GM21619 (cell line): Measurements from ENCODE around the gene ARRDC5.
"Not testable (repeated sequence)": the region's sequence is repeated elsewhere in the genome, so short reads cannot be mapped to it uniquely, and the experiment has no call there.

Source experiments
- ATAC-seq: cut with Tn5 transposase; IDR thresholded peaks from one replicate; pipeline ENCODE4 v1.9.1; 2021; ENCODE audit not compliant: unreplicated experiment

The ARRDC5 gene

DNA sequence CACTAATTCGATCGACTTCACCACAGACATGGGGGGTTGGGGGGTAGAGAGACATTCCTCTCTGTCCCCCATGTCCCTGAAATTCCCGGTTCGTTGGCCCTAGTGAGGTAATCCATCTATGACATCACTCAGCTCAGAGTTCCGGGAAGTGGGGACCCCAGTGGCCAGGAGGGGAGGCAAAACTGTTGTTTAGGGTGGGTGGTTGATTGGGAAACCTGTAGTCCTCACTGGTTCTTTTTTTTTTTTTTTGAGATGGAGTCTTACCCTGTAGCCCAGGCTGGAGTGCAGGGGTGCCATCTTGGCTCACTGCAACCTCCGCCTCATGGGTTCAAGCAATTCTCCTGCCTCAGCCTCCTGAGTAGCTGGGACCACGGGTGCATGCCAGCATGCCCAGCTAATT is at the start of gene ARRDC5:
Gene ARRDC5 (minus strand): TSS at position 101 of the 400 bp plus-strand sequence. CDS start 71 bp downstream, at position 30.
- no peak for ATAC-seq

DNA sequence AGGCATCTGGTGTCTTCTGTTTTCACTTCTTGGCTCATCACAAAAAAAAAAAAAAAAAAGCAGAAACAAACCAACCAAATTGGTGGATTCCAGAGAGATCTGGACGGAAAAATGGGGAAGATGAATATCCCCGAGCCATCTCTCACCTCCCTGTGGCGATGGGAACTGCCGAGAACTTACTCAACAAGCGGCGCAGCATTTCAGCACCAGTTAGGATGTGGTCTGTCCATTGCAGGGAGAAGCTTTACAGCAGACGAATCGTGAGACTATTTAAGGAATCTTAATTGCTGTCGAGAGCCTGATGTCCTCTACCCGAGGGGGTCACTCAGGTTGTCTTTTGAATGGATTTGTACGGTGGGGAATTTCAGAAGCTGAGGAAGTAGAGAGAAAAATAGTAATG is 49.0 kb upstream of the ARRDC5 start:
- no peak for ATAC-seq

DNA sequence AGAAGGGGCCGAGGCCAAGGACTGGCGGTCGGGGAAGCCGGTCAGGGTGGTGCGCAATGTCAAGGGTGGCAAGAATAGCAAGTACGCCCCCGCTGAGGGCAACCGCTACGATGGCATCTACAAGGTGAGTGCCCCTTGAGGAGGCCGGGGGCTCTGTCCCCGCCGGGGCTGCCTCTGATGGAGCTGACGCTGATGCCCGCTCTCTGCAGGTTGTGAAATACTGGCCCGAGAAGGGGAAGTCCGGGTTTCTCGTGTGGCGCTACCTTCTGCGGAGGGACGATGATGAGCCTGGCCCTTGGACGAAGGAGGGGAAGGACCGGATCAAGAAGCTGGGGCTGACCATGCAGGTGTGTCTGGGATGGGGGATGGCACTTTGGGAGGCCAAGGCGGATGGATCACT is 48.0 kb upstream of the ARRDC5 start:
- not testable (repeated sequence) for ATAC-seq

DNA sequence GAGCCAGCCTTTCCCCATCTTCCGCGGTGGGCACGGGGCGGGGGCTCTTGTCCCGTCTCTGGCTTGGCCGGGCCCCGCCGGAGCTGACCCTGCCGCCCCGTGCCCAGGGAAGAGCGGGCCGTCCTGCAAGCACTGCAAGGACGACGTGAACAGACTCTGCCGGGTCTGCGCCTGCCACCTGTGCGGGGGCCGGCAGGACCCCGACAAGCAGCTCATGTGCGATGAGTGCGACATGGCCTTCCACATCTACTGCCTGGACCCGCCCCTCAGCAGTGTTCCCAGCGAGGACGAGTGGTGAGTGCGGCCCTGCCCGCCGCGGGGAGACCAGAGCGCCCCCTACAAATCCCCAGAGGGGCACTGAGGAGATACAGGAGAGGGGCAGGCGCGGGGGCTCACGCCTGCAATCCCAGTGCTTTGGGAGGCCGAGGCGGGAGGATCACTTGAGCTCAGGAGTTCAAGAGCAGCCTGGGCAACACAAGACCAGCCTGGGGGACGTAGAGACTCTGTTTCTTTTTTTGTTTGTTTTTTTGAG is 39.0 kb upstream of the ARRDC5 start:
- ATAC-seq, result not testable (repeated sequence)

DNA sequence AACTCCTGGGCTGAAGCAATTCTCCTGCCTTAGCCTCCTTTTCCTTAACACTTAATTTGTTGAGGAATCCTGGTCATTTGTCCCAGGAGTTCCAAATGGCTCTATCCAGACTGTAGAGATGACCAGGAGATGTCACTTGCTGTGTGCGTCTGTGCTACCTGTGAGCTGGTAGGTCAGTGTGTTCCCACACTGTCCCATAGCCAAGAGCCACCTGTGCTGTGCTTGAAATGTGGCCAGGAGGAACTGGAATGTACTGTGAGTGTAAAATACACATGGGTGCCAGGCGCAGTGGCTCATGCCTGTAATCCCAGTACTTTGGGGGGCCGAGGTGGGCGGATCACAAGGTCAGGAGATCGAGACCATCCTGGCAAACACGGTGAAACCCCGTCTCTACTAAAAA is 36.8 kb upstream of the ARRDC5 start:
- no peak for ATAC-seq

DNA sequence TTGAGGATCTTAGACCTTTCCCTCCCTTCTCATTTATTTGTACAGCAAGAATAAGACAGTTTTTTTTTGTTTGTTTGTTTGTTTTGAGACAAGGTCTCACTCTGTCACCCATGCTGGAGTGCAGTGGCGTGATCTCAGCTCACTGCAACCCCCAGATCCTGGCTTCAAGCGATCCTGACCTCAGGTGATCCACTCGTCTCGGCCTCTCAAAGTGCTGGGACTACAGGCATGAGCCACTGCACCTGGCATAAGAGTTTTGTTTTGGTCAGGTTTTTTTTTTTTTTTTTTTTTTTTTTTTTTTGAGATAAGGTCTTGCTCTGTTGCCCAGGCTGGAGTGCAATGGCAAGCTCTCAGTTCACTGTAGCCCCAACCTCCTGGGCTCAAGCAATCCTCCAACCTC is 35.8 kb upstream of the ARRDC5 start:
- not testable (repeated sequence) for ATAC-seq

DNA sequence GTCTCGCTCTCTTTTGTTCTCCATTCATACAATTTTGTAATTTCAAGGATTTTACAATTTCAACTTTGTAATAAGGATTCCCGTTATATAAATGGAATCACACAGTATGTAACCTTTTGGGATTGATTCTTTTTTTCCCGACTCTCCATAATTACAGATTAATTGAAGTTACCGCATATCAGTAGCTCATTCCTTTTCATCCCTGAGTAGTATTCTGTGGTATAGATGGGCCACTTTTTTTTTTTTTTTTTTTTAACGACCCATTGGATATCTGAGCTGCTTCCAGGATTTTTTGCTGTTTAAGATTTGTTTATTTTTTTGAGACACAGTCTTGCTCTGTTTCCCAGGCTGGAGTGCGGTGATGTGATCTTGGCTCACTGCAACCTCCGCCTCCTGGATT is 34.4 kb upstream of the ARRDC5 start:
- ATAC-seq, result no peak

DNA sequence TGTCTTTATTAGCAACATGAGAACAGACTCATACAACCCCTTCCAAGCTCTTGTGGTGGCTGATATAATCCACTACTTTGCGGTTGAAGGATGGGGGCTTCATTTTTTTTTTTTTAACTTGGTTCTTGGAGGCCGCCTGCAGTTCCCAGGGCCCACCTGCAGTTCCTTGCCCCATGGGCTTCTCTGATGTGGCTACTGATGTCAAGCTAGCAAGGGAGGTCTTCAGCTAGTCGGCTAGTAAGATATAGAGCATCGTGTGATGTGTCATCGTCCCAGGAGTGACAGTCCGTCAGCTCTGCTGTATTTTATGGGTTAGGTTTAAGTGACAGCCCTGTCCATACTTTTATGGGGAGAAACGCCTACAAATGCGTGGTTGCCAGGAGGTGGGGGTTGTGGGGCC is 32.7 kb upstream of the ARRDC5 start:
- no peak for ATAC-seq

DNA sequence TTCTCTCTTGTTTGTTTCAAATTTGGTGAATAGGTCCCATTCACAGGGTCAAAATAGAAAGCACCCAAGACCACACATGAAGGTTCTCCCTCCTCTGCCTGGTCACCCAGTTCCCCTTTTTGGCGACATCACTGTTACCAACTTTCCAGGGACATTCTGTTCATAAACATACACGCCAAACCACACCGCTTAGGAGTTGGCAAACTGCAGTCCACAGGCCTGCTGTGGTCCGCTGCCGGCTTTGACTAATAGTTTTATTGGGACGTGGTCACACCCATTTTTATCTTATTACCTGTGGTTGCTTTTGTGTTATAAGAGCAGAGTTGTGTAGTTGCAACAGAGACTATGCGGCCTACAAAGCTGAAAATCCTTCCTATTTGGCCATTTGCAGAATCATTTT is 30.8 kb upstream of the ARRDC5 start:
- ATAC-seq, result no peak

DNA sequence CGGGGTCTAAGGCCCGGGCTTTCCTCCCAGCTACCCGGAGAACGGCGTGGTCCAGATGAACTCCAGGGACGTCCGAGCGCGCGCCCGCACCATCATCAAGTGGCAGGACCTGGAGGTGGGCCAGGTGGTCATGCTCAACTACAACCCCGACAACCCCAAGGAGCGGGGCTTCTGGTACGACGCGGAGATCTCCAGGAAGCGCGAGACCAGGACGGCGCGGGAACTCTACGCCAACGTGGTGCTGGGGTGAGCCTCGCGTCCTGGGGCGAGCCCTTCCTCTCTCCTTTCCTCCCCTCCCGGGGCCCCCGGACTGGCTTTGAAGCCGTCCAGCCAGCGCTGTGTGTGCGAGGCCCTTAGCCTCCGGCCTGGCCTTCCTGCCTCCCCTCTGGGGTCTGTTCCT is 30.0 kb upstream of the ARRDC5 start:
- no peak for ATAC-seq

DNA sequence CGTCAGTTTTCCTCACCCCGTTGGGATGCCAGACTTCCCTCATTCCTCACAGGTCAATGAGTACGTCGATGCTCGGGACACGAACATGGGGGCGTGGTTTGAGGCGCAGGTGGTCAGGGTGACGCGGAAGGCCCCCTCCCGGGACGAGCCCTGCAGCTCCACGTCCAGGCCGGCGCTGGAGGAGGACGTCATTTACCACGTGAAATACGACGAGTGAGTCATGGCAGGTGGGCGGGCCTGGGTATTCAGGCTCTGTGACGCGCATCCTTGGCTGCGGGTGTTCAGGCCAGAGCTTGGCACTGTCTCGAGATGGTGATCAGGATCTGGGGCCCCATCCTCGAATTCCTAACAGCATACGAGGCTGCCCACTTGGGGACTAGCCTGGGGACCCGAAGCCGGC is 28.0 kb upstream of the ARRDC5 start:
- ATAC-seq, result no peak

DNA sequence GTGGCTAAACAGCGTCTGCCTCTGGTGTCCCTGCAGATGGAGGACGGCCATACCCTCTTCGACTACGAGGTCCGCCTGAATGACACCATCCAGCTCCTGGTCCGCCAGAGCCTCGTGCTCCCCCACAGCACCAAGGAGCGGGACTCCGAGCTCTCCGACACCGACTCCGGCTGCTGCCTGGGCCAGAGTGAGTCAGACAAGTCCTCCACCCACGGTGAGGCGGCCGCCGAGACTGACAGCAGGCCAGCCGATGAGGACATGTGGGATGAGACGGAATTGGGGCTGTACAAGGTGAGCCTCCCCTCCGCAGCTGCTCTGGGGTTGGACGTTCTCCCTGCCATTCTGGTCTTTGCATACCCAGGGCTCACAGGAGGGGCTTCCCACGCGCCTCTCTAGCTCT is 26.5 kb upstream of the ARRDC5 start:
- ATAC-seq, result no peak

DNA sequence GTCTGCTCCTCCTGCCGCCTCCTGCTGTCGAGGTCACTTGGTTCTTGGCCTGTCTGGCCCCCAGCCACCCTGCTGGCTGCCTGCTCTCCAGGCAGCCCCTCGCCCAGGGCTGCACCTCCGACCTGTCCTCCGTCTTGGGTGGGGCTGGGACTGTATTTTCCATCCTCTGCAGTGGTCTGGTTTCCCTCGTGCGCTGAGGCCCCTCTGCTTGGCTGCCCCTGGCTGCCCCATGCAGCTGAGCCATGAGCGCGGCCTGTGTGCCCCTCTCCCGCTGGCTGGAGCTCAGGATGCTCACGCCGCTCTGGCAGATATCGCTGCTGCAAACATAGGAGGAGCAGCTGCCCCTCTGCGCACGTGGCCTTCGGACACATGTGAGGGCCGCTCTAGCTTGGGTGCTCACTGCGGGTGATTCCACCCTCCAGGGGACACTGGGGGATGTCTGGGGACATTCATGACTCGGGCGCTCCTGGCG is 20.6 kb upstream of the ARRDC5 start:
- ATAC-seq, result no peak

DNA sequence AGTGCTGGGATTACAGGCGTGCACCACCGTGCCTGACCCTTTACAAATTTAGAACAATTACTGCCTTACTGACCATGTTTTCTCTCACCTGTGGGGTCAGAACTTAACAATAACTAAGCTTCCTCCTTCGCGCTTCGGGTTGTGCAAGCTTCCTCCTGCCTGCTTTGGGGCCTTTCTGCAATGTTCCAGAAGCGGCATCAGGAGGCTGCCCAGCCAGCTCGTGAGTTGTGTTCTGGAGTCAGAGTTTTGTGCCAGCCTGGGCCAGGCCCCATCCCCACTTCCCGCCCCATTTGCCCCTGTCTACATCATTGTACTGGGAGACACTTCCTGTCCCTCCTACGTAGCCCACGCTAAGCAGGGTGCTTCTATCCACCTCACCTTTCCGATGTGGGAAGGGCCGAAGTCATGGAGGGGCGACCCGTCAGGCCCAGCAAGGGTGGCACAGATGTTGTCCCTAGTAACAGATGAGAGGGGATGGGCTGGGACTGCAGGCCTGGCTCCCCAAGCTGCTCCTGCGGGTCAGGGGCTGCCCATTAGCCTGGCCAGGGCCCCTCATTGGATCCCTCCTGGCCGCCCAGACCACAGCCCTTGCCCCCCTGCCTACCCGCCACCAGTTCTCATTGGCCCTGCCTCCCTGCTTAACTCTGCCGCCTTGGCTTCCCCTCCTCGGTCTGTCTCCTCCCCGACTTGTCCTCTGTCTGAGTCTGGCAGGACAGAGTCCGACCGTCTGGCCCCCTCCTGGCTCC is 20.0 kb upstream of the ARRDC5 start:
- no peak for ATAC-seq

DNA sequence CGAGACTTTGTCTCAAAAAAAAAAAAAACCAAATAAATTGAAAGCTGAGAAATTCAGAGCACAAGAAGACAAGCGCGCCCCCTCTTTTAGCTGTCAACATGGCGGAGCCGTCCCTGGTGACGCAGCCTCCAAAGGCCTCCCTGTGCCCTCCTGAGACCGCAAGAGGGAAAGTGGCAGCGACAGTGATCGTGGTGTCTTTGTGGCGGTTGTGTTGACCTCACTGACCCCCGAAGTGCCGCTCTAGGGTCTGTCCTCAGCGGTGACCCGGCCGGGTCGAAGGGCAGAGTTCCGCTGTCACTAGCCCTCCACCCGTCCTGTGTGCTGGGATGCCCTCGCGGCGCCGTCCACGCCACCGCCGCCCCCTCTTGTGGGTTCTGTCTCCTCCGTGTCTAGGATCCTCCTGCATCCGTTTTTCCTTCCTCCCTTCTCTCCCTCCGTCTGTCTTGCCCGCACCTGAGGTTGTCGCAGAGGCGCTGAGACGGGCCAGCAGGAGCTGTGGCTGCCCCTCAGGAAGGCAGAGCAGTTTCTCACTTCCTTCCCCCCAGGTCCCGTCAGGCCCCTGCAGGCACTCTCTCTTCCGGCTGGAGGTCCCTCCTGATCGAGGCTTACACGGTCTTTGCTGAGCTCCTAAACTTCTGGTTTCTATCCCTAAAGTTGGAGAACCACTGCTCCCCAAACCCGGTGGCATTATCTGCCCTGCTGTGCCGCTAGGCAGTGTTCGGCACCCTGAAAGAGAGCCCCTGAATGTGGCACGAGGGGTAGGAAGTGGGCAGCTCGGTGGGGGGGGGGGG is 13.8 kb upstream of the ARRDC5 start:
- no peak for ATAC-seq

DNA sequence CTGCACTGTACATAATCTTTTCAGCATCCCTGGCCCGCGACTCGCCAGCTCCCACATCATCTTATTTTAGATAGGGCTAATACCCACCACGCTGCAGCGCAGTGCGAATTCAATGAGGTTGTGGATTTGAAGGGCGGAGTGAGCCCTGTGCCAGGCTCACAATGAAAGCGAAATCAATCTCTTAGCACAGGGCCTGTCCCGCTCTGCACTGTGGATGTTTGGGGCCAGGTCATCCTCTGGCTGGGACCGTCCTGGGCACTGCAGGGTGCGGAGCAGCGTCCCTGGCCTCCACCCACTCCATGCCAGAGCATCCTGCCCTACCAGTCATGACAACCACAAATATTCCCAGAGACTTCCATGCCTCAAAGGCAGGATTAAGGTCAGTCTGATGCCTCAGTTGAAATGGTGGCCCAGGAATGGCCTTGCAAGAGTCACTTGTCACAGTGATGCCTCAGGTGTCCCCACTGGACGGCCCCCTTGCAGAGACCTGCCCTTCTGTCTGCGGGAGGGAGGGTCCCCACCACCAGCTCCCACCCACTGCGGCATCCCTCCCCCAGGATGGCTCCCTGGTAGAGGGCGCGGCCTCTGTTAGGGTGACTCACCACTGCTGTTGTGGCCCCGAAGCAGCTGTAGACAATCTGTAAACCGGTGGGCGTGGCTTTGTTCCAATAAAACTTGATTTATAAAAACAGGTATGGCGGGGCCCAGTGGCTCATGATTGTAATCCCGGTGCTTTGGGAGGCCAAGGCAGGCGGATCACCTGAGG is 12.2 kb upstream of the ARRDC5 start:
- no peak for ATAC-seq

DNA sequence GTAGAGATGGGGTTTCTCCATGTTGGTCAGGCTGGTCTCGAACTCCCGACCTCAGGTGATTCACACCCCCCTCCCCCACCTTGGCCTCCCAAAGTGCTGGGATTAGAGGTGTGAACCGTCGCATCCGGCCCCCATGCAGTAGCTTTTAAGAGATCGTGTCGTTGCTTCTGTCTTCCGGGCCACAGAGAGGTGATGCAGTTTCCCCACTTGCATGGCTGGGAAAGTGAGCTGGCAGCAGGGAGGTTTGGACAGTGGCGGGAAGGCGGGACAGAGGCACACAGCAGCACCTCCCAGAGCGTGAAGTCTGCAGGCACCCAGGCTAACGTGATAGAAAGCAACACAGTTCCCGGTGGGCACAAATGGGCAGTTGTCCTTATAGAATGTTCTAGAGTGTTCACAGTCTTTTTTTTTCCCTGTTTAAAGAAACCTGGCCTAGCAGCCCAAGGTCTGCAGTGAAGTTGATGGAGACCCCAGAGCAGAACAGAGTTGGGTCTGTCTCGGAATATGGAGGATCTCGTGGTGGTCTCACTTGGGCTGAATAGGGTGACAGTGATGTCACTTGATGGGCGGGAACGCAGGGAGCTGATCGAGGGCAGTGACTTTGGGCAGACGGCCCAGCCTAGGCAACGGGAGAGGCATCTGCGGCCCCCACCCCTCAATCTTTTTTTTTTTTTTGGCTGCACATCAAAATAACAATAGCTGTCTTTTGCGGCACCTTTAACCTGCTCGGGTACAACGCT is 11.5 kb upstream of the ARRDC5 start:
- ATAC-seq, result no peak

DNA sequence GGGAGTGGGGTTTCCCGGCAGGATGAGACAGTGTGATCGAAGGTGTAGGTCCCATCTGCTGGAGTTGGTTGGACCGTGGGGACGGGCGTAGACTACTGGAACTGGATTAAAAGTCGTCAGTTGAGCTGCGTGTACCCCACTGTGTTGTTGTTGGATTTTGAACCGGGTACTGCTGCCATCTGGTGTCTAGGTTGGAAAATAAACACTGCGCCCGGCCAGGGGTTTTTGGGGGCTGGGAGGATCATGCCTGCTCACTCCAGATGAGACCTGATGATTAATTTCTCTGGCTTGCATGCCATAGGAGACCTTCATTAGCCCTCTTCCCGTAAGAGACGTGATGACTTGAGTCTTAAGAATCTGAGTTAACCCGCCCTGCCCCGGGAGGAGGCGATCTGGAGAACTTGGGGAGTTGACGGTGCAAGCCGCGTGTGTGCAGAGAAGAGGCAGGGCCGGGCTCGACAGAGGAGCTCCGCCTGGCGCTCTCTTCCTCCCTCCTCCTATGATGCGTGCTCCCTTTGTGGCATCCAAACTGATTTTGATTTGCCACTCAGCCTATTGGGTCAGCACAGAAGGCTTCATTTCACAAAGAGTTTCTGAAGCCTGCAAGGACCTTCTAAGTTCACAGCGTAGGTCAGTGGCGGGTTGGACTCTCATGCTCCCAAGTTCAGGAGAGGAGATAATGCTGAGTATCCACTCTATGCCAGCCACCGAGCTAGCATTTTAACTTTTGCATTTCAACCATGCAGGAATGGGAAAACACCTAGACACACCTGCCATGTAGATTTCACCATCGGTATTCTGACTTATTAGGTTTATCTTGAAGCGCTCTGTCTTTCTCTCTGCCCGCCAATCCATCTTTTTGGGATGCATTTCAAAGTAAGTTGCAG is 9.3 kb upstream of the ARRDC5 start:
- no peak for ATAC-seq

DNA sequence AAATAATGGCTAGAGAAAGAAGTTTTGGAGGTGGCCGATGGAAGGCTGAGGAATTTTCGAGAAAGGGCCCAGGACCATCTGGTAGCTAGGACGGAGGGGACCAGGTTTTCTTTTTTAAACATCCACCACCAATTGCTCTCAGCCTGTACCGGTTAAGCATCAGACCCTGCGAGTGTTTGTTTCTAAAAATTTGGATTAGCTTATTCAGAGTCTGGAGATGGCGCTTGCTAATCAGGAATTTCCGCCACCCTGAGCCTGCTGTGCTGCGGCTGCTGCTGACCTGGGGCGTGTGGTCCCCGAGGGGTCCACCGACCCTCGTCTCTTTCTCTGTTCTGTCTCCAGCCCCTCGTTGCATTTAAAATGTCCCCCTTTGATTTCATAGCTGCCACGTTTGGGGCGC is 8.6 kb upstream of the ARRDC5 start:
- ATAC-seq, result no peak
